ENCODE results near the gene ZSCAN26.

ZSCAN26 gene

DNA sequence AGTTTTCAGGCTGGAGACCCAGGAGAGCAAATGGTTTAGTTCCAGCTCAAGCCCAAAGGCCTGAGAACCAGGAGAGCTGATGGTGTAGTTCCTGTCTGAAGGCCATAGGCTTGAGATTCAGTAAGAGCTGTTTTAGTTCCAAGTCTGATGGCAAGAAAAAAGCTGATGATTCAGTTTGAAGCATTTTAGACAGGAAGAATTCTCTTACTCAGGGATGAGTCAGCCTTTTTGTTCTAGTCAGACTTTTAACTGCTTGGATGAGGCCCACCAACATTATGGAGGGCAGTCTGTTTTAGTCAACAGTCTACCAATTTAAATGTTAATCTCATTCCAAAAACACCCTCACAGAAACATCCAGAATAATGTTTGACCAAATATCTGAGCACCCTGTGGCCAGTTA lies 2.5 kb downstream of the ZSCAN26 start:
- Histone ChIP-seq H3K4me3 (no peak overlapping the region), H3K27ac (no peak overlapping the region)
- no peak for DNase-seq (ENCODE audit: low spot score)
- TF ChIP-seq, protein P1, sequence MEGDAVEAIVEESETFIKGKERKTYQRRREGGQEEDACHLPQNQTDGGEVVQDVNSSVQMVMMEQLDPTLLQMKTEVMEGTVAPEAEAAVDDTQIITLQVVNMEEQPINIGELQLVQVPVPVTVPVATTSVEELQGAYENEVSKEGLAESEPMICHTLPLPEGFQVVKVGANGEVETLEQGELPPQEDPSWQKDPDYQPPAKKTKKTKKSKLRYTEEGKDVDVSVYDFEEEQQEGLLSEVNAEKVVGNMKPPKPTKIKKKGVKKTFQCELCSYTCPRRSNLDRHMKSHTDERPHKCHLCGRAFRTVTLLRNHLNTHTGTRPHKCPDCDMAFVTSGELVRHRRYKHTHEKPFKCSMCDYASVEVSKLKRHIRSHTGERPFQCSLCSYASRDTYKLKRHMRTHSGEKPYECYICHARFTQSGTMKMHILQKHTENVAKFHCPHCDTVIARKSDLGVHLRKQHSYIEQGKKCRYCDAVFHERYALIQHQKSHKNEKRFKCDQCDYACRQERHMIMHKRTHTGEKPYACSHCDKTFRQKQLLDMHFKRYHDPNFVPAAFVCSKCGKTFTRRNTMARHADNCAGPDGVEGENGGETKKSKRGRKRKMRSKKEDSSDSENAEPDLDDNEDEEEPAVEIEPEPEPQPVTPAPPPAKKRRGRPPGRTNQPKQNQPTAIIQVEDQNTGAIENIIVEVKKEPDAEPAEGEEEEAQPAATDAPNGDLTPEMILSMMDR (IDR thresholded peaks at IDR 0.05): no peak

DNA sequence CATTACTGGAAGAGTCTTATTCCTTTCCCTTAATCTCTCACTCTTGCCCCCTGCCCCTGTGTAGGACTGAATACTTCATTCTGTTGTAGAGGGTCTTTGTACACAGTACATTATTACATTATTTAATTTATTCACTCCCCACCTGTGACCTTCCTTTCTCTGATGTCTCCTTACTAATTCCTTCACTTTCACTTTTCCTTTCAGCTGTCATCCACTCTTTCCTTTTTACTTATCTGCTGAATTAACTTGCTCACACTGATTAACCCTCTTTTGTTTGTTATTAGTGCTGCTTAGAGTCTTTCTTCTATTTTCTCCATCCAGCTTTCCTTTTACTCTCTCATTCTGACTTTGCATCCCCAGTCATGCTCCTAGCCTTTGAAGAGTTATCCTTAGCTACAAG lies 7.9 kb downstream of the ZSCAN26 start:
- TF ChIP-seq, protein P1 (IDR thresholded peaks at IDR 0.05): no peak
- Histone ChIP-seq H3K27ac (no peak overlapping the region), H3K4me3 (no peak overlapping the region)
- DNase-seq (ENCODE audit: low spot score): no peak

DNA sequence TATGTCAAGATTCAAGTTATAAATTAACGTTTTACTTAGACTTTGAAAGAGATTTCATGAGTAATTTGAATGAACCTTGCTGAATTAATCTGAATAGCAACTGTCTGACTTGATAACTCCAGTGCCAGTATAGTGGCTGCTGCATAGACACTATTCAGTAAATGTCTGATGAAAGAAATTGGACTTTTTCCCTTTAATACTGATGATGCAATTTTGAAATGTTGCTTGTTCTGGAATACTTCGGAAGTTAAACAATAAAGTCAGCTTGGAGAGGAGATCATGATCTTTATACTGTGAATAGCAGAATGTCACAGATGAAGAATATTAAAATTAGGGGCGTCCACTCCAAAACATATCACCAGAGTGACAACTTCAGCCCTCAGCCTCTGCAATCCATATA lies 10.8 kb downstream of the ZSCAN26 start:
- Histone ChIP-seq H3K4me3 (no peak overlapping the region), H3K27ac (no peak overlapping the region)
- DNase-seq (ENCODE audit: low spot score): no peak
- TF ChIP-seq, protein P1 (IDR thresholded peaks at IDR 0.05): no peak

DNA sequence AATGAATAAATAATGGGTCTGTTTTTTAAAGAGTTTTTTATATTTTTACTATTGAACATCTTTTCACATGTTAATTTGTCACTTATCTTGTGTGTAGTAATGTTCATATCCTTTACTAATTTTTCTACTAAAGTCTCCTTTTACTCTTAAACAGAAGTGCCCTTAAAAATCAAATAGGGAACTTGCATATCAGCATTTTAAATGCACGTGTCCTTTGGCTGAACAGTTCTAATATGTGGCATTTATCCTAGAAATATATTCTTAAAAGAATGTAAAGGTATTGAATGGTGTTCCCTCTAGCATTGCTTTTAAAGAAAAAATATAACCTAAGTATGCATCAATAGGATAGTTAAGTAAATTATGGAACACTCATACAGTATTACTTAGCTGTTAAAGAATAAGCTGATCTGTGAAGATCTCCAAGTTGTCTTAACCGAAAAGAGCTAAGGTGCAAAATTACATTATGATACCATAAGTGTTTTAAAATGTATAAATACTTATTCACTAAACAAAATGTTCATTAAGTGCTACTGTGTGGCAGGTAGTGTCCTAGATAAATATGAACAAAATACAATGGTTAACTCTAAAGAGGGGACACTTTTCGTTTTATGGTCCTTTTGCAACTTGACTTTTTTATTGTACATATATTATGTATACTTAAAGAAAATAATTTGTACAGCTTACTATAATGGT lies 13.8 kb downstream of the ZSCAN26 start:
- H3K27ac ChIP-seq: peak overlapping the region in 1 of 2 donors; percentile 3
- peak overlapping the region; percentile 83 for H3K4me3 ChIP-seq
- TF ChIP-seq, protein P1 (IDR thresholded peaks at IDR 0.05): no peak
- no peak for DNase-seq (ENCODE audit: low spot score)

DNA sequence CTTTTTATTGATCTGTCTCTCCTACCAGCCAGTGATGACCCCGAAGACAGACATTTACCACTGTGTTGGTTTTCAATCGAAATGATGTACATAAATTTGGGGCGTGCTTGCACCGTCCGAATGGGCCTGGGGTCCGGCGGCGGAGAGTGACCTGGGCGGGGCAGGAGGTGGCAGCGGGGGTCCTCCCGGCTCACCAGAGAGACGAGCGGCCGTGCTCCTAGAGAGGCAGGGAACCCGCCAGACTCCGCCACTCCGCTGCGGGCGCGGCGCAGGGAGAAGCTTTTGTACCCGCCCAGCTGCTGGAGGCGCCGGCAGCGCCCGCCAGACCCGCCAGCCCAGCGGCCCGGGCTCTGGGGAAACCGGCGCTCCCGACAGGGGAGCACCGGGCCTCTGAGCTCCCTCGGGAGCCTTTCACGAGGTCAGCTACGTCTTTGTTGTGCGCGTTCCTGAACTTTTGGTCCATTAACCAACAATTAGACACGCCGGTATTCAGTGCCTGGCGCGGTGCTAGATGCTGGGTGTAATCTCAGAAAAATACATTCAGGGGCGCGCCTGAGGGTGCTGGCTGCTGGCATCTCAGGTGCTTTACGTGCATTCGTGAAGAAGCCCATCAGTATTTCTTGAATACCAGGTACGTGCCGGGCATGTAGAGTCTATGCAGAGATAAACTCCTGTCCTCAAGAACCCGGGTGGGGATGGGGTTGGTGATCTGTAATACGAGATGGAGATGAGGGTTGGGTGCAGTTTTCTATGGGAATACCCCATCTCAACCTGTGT lies 14.5 kb downstream of the ZSCAN26 start, which contains the start of gene PGBD1:
Gene PGBD1 (plus strand): TSS at position 285 of the 777 bp plus-strand sequence. CDS start 2,242 bp downstream, outside the sequence.
- DNase-seq (ENCODE audit: low spot score): peak; percentile 81
- TF ChIP-seq, protein P1 (IDR thresholded peaks at IDR 0.05): no peak
- Histone ChIP-seq H3K27ac (peak within 1 kb of the TSS; percentile 3 to 59), H3K4me3 (peak within 1 kb of the TSS; percentile 83)

DNA sequence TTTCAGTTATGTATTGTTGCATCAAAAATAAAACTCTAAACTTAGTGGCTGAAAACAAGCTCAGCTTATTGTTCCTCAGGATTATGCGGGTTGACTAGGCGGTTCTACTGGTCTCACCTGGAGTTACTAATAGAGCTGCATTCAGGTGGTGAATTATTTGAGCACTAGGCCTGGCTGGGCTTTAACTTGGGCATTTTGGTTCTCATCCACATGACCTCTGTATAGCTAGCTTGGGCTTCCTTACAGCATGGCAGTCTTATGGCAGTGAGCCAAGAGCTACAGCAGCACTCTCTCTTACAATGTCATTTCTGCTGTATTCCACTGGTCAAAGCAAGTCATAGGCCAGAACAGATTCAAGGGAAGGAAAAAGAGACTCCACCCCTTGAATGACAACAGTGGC lies 16.0 kb downstream of the ZSCAN26 start:
- Histone ChIP-seq H3K27ac (no peak overlapping the region), H3K4me3 (no peak overlapping the region)
- TF ChIP-seq, protein P1 (IDR thresholded peaks at IDR 0.05): no peak
- no peak for DNase-seq (ENCODE audit: low spot score)

Measured in coronary artery (tissue), 2 donors.